ENCODE measurements around the gene OTUB1. TPM values are rescaled to one million over a fixed set of nuclear protein-coding genes. Genes with fewer than 3 reads are reported as not detected.
A peak's percentile ranks its signal among the peaks of the same experiment; 100 is the strongest.

The OTUB1 gene
- total RNA-seq, 1 donor from 2014 or later = 52.2 TPM

- H3K9me3 Mint-ChIP-seq (ENCODE audit: low read depth) = no peaks in the 10 kb centered on the region
- H3K4me1 Mint-ChIP-seq (ENCODE audit: low read depth) = peaks cover 8% of the 10 kb centered on the region
- H3K36me3 Mint-ChIP-seq (ENCODE audit: low read depth) = peaks cover 7% of the 10 kb centered on the region
- H3K27ac Mint-ChIP-seq (ENCODE audit: unreplicated experiment) = peak overlapping the region; percentile 2
- H3K27me3 Mint-ChIP-seq (ENCODE audit: low read depth) = no peaks in the 10 kb centered on the region
- TF ChIP-seq CTCF (IDR thresholded peaks at IDR 0.05) = no peak
- no peak overlapping the region for H3K4me3 Mint-ChIP-seq (ENCODE audit: unreplicated experiment)
- DNase-seq (ENCODE audit: low spot score) = no peak
These were observed 15.5 kb downstream of the OTUB1 start for GRCh38 chr11:64001484-64002420.

- no peak for TF ChIP-seq CTCF (IDR thresholded peaks at IDR 0.05)
- DNase-seq (ENCODE audit: low spot score) = peak; percentile 86
- H3K27ac Mint-ChIP-seq (ENCODE audit: unreplicated experiment) = no peak overlapping the region
- no peaks in the 10 kb centered on the region for H3K9me3 Mint-ChIP-seq (ENCODE audit: low read depth)
- no peaks in the 10 kb centered on the region for H3K36me3 Mint-ChIP-seq (ENCODE audit: low read depth)
- H3K27me3 Mint-ChIP-seq (ENCODE audit: low read depth) = no peaks in the 10 kb centered on the region
- peaks cover 23% of the 10 kb centered on the region for H3K4me1 Mint-ChIP-seq (ENCODE audit: low read depth)
- no peak overlapping the region for H3K4me3 Mint-ChIP-seq (ENCODE audit: unreplicated experiment)
These were observed 17.8 kb downstream of the OTUB1 start for GRCh38 chr11:64003807-64004589.

- no peaks in the 10 kb centered on the region for H3K36me3 Mint-ChIP-seq (ENCODE audit: low read depth)
- peaks cover 23% of the 10 kb centered on the region for H3K4me1 Mint-ChIP-seq (ENCODE audit: low read depth)
- H3K9me3 Mint-ChIP-seq (ENCODE audit: low read depth) = no peaks in the 10 kb centered on the region
- DNase-seq (ENCODE audit: low spot score) = no peak
- H3K4me3 Mint-ChIP-seq (ENCODE audit: unreplicated experiment) = no peak overlapping the region
- no peak for TF ChIP-seq CTCF (IDR thresholded peaks at IDR 0.05)
- no peaks in the 10 kb centered on the region for H3K27me3 Mint-ChIP-seq (ENCODE audit: low read depth)
- no peak overlapping the region for H3K27ac Mint-ChIP-seq (ENCODE audit: unreplicated experiment)
These were observed 18.3 kb downstream of the OTUB1 start for GRCh38 chr11:64004590-64004984.

GRCh38 chr11:64005691-64006090 is 19.5 kb downstream of the OTUB1 start:
- no peaks in the 10 kb centered on the region for H3K27me3 Mint-ChIP-seq (ENCODE audit: low read depth)
- no peak overlapping the region for H3K27ac Mint-ChIP-seq (ENCODE audit: unreplicated experiment)
- no peak for TF ChIP-seq CTCF (IDR thresholded peaks at IDR 0.05)
- H3K9me3 Mint-ChIP-seq (ENCODE audit: low read depth) = no peaks in the 10 kb centered on the region
- no peaks in the 10 kb centered on the region for H3K36me3 Mint-ChIP-seq (ENCODE audit: low read depth)
- no peak for DNase-seq (ENCODE audit: low spot score)
- peaks cover 20% of the 10 kb centered on the region for H3K4me1 Mint-ChIP-seq (ENCODE audit: low read depth)
- H3K4me3 Mint-ChIP-seq (ENCODE audit: unreplicated experiment) = no peak overlapping the region

- Mint-ChIP-seq H3K9me3 (ENCODE audit: low read depth) (no peaks in the 10 kb centered on the region), H3K4me1 (ENCODE audit: low read depth) (peaks cover 20% of the 10 kb centered on the region), H3K27ac (ENCODE audit: unreplicated experiment) (no peak overlapping the region), H3K27me3 (ENCODE audit: low read depth) (no peaks in the 10 kb centered on the region), H3K36me3 (ENCODE audit: low read depth) (no peaks in the 10 kb centered on the region), H3K4me3 (ENCODE audit: unreplicated experiment) (no peak overlapping the region)
- TF ChIP-seq CTCF (IDR thresholded peaks at IDR 0.05) = no peak
- DNase-seq (ENCODE audit: low spot score) = no peak
These were observed 20.2 kb downstream of the OTUB1 start for GRCh38 chr11:64006398-64006797.

All from chondrocyte (in vitro differentiated cells).